Breast epithelium (tissue), 3 donors: ENCODE data around the gene ERRFI1.

Experiments used
- POLR2A ChIP-seq: fragments of 450-650 bp; IDR thresholded peaks from one replicate; pipeline ENCODE4 v1.6.1; 2016; ENCODE audit warnings: antibody characterized with exemption, mild to moderate bottlenecking, moderate library complexity
- POLR2AphosphoS5 ChIP-seq, 3 donors: sonication (generic); formaldehyde crosslinking; IDR thresholded peaks; one replicate each; pipeline ENCODE4 v1.6.1; 2017; ENCODE audit warnings: antibody characterized with exemption in 3 of 3
- TF ChIP-seq, protein P1 (sequence below), 3 donors: fragments of 450-650 bp; IDR thresholded peaks; one replicate each; pipeline ENCODE4 v1.5.1; 2016 to 2017; ENCODE audit warnings: antibody characterized with exemption in 3 of 3, mild to moderate bottlenecking in 3 of 3, moderate library complexity in 3 of 3

DNA sequence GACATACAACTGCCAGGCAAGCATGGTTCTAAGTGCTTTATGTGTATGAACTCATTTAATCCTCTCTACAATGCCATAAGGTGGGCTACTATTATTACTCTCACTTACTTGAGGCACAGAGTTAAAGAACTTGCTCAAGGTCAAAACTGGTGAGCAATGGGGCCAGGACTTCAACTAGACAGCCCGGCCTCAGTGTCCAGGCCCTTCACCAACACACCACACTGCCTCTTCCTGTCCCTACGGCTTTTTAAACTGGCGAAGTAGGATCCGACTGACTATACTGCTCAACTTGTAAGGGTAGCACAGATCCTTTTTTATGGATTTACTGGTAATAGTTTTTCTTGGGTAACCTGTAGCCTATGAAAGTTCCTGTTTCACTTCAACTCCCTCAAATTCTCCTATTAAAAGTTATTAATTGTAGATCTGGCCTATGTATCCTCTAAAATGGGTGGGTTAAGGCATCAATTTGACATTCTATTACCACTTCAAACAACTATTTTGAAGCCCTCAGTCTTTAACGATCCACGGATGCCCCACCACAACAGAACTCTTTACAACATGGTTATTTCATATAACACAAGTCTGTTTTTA is 4.3 kb downstream of the ERRFI1 start:
- TF ChIP-seq, protein P1, sequence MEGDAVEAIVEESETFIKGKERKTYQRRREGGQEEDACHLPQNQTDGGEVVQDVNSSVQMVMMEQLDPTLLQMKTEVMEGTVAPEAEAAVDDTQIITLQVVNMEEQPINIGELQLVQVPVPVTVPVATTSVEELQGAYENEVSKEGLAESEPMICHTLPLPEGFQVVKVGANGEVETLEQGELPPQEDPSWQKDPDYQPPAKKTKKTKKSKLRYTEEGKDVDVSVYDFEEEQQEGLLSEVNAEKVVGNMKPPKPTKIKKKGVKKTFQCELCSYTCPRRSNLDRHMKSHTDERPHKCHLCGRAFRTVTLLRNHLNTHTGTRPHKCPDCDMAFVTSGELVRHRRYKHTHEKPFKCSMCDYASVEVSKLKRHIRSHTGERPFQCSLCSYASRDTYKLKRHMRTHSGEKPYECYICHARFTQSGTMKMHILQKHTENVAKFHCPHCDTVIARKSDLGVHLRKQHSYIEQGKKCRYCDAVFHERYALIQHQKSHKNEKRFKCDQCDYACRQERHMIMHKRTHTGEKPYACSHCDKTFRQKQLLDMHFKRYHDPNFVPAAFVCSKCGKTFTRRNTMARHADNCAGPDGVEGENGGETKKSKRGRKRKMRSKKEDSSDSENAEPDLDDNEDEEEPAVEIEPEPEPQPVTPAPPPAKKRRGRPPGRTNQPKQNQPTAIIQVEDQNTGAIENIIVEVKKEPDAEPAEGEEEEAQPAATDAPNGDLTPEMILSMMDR (IDR thresholded peaks at IDR 0.05), result no peak
- TF ChIP-seq POLR2A (peak; percentile 8), POLR2AphosphoS5 (IDR thresholded peaks at IDR 0.05) (no peak)
